ENCODE measurements around the gene KIF25.

KIF25 gene

DNA sequence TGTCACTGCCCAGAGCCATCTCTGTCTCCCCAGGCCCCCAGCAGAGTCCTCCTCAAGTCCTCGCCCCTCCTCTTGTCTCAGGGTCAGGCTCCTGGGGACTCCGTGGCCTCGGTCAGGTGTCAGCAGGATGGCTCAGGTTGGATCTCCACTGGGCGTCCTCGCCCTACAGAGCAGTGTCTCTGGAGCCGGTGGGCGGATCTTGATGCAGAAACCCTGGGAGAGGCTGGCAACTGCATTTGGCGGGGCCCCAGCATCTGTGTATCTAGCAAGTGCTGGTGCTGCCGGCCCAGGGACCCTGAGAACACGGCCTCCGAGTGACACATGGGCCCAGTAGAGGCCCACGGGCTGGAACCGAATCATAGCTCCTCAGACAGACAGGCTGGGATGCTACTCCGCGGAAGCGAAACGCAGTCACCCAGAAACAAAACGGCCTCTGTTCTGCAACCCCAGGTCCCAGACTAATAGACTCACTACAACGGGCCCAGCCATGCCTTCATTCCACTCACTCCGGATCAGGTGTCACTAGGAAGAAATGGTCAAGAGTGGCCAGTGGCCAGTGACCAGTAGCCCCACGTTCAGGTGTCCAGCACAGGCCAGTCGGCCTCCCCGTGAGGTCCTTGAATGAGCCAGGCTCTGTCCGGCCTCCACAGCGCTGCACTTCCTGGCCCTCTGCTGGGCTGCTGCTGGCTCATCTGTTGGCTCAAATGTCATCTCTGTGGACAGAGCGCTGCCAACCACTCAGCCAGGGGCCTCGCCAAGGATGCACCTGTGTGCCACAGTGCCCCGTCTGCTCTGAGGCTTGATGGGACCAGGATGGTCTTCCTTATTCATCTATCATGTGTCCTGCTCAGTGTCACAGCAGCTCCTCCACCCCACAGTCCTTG, 94.2 kb downstream of the KIF25 start:
- no peak for DNase-seq

DNA sequence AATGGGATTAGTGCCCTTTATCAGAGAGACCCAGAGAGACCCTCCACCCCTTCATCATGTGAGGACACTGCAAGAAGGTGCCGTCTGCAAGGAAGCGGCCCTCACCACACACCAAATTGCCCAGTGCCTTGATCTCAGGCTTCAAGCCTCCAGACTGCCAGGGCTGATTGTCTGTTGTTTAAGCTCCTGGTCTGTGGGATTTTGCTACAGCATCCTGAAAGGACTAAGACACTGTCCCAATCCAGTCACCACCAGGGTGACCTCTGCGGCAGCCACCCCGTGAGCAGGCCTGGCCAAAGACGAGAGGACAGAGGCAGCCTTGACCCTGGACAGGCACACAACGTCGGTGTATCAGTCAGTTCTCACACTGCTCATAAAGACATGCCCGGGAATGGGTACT, 95.1 kb downstream of the KIF25 start:
- DNase-seq, result no peak

DNA sequence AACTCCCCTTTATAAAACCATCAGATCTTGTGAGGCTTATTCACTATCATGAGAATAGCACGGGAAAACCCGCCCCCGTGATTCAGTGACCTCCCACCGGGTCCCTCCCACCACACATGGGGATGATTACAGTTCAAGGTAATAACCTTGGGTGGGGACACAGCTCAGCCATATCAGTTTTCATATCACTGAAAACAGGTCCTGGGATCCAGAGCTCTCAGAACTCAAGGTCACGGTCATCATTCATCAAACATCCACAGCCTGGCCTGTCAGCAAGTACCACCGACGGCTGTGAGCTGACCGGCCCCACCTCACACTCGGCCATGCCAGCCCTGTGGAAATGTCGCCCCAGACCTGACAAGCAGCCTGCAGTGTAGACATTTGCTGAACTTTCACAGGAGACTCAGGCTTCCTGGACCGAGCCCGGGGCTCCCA, 95.6 kb downstream of the KIF25 start:
- no peak for DNase-seq

DNA sequence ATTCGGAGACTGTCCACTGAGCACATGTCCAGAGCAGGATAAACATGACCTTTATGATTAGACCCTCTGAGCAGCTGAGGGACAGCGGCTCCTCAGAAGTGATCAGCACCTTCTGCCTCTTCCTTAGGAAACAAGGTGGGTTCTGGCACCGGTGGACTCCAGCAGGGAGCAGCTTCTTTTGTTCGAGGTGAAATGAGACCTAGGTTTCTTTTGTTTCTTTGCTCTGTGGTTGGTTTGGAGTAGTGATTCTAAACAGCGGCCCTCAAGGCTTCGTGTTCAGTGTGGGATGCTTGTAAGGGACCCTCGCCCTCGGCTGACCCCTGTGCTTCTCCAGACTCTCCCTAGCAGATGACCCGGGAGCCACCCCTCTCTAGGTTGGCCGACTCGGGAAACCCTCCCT, 96.2 kb downstream of the KIF25 start:
- DNase-seq, result no peak

Measured in activated CD8-positive, alpha-beta memory T cell treated with anti-CD3 and anti-CD28 coated beads for 24 hours (primary cell).